Astrocyte (in vitro differentiated cells and primary cell): ENCODE results near the gene NRG3. TPM values are rescaled to one million over a fixed set of nuclear protein-coding genes. Genes with fewer than 3 reads are reported as not detected.

ENCODE experiments used
- DNase-seq: peaks from one replicate; pipeline ENCODE4 v3.0.0-alpha.2; 2010; ENCODE audit warnings: low read depth
- FAIRE-seq: peaks from 2 replicates; lab custom pipeline; 2011; peaks lifted over from hg19 to GRCh38; lab: Jason Lieb, UNC
- H2AFZ ChIP-seq: 2 replicates; pipeline ENCODE4 v1.6.0; 2012; ENCODE audit warnings: low read depth, low read length, inconsistent platforms
- H3K27ac ChIP-seq: 2 replicates; pipeline ENCODE4 v1.5.1; 2011; ENCODE audit warnings: low read depth, low read length, inconsistent platforms
- H3K27me3 ChIP-seq: 2 replicates; pipeline ENCODE4 v1.6.0; 2011; ENCODE audit warnings: low read length, inconsistent platforms; ENCODE audit not compliant: insufficient read depth
- H3K36me3 ChIP-seq: 2 replicates; pipeline ENCODE4 v1.5.1; 2011; ENCODE audit warnings: low read length, inconsistent platforms; ENCODE audit not compliant: insufficient read depth
- H3K4me1 ChIP-seq: 2 replicates; pipeline ENCODE4 v1.5.1; 2011; ENCODE audit warnings: low read length, inconsistent platforms; ENCODE audit not compliant: insufficient read depth
- H3K4me2 ChIP-seq: 2 replicates; pipeline ENCODE4 v1.6.0; 2012; ENCODE audit warnings: low read length, inconsistent platforms
- H3K4me3 ChIP-seq: 2 replicates; pipeline ENCODE4 v1.5.1; 2011; ENCODE audit warnings: low read depth, mild to moderate bottlenecking, low read length, inconsistent platforms; ENCODE audit not compliant: insufficient read depth
- H3K79me2 ChIP-seq: 2 replicates; pipeline ENCODE4 v1.6.0; 2012; ENCODE audit warnings: mild to moderate bottlenecking, low read length, inconsistent platforms; ENCODE audit not compliant: insufficient read depth
- H3K9ac ChIP-seq: 2 replicates; pipeline ENCODE4 v1.6.0; 2012; ENCODE audit warnings: mild to moderate bottlenecking, low read length, inconsistent platforms
- H3K9me3 ChIP-seq: 2 replicates; pipeline ENCODE4 v1.5.1; 2012; ENCODE audit warnings: low read depth, mild to moderate bottlenecking, low read length, inconsistent platforms; ENCODE audit not compliant: insufficient read depth
- H4K20me1 ChIP-seq: 2 replicates; pipeline ENCODE4 v1.6.0; 2012; ENCODE audit warnings: low read length, inconsistent platforms; ENCODE audit not compliant: insufficient read depth
- H3K27ac Mint-ChIP-seq: one replicate; pipeline ENCODE4 v1.8.0; 2021; ENCODE audit warnings: mild to moderate bottlenecking, mixed read lengths; ENCODE audit not compliant: unreplicated experiment
- H3K27me3 Mint-ChIP-seq: one replicate; pipeline ENCODE4 v1.8.0; 2021; ENCODE audit warnings: low read depth, mixed read lengths; ENCODE audit not compliant: unreplicated experiment
- H3K36me3 Mint-ChIP-seq: one replicate; pipeline ENCODE4 v1.8.0; 2021; ENCODE audit warnings: low read depth, mixed read lengths; ENCODE audit not compliant: unreplicated experiment
- H3K4me1 Mint-ChIP-seq: one replicate; pipeline ENCODE4 v1.8.0; 2021; ENCODE audit warnings: low read depth, mixed read lengths; ENCODE audit not compliant: unreplicated experiment
- H3K4me3 Mint-ChIP-seq: one replicate; pipeline ENCODE4 v1.8.0; 2021; ENCODE audit warnings: mild to moderate bottlenecking, moderate library complexity, mixed read lengths; ENCODE audit not compliant: unreplicated experiment
- H3K9me3 Mint-ChIP-seq: one replicate; pipeline ENCODE4 v1.8.0; 2021; ENCODE audit warnings: mild to moderate bottlenecking, mixed read lengths; ENCODE audit not compliant: unreplicated experiment
- EZH2 ChIP-seq: IDR thresholded peaks from 2 replicates; pipeline ENCODE4 v1.6.1; 2012; ENCODE audit warnings: mild to moderate bottlenecking, low read length, inconsistent platforms; ENCODE audit not compliant: insufficient read depth
- total RNA-seq: library from RNA; stranded (reverse); gene quantifications from 2 replicates; pipeline ENCODE4 v1.2.1, GENCODE V29; 2021
- TF ChIP-seq, protein P1 (sequence below): IDR thresholded peaks from 2 replicates; pipeline ENCODE4 v1.5.1; 2011; ENCODE audit warnings: low read depth, mild to moderate bottlenecking, inconsistent platforms, low read length, moderate library complexity; ENCODE audit not compliant: insufficient read depth

Gene NRG3
- total RNA-seq, 1 donor from 2014 or later, result 2.1 TPM

GRCh38 chr10:83023662-83024061 is 1148.7 kb downstream of the NRG3 start:
- Histone ChIP-seq H3K27me3 (no peaks in the 10 kb centered on the region), H3K4me1 (no peaks in the 10 kb centered on the region), H3K4me3 (no peak overlapping the region), H3K36me3 (no peaks in the 10 kb centered on the region), H3K27ac (no peak overlapping the region), H3K4me2 (no peak overlapping the region), H3K9me3 (no peaks in the 10 kb centered on the region), H3K9ac (no peak overlapping the region), H4K20me1 (no peaks in the 10 kb centered on the region), H2AFZ (no peak overlapping the region), H3K79me2 (no peaks in the 10 kb centered on the region)
- no peaks in the 10 kb centered on the region for H3K27me3 Mint-ChIP-seq
- H3K27ac Mint-ChIP-seq, result no peak overlapping the region
- peaks cover 3% of the 10 kb centered on the region for H3K9me3 Mint-ChIP-seq
- H3K36me3 Mint-ChIP-seq, result no peaks in the 10 kb centered on the region
- no peak overlapping the region for H3K4me3 Mint-ChIP-seq
- no peak for FAIRE-seq
- no peak for DNase-seq
- TF ChIP-seq, protein P1, sequence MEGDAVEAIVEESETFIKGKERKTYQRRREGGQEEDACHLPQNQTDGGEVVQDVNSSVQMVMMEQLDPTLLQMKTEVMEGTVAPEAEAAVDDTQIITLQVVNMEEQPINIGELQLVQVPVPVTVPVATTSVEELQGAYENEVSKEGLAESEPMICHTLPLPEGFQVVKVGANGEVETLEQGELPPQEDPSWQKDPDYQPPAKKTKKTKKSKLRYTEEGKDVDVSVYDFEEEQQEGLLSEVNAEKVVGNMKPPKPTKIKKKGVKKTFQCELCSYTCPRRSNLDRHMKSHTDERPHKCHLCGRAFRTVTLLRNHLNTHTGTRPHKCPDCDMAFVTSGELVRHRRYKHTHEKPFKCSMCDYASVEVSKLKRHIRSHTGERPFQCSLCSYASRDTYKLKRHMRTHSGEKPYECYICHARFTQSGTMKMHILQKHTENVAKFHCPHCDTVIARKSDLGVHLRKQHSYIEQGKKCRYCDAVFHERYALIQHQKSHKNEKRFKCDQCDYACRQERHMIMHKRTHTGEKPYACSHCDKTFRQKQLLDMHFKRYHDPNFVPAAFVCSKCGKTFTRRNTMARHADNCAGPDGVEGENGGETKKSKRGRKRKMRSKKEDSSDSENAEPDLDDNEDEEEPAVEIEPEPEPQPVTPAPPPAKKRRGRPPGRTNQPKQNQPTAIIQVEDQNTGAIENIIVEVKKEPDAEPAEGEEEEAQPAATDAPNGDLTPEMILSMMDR, result no peak
- no peak for TF ChIP-seq EZH2
- H3K4me1 Mint-ChIP-seq, result no peaks in the 10 kb centered on the region
